Peyer's patch (tissue), 4 donors: Measurements from ENCODE around the gene DAB1.

ENCODE experiments used
- POLR2A ChIP-seq, 2 donors: fragments of 450-650 bp; IDR thresholded peaks; one replicate each; pipeline ENCODE4 v1.5.1; 2017; ENCODE audit warnings: antibody characterized with exemption in 2 of 2, mild to moderate bottlenecking in 2 of 2, moderate library complexity in 2 of 2
- TF ChIP-seq, protein P1 (sequence below), 6 experiments: fragments of 450-650 bp in 4 of 6; fragments of 200-600 bp in 2 of 6; sonication (generic) in 1 of 6; IDR thresholded peaks; one replicate each; pipeline ENCODE4 v1.5.1; 2017 to 2019; ENCODE audit warnings: antibody characterized with exemption in 6 of 6, mild to moderate bottlenecking in 3 of 6, moderate library complexity in 1 of 6

- TF ChIP-seq, protein P1, sequence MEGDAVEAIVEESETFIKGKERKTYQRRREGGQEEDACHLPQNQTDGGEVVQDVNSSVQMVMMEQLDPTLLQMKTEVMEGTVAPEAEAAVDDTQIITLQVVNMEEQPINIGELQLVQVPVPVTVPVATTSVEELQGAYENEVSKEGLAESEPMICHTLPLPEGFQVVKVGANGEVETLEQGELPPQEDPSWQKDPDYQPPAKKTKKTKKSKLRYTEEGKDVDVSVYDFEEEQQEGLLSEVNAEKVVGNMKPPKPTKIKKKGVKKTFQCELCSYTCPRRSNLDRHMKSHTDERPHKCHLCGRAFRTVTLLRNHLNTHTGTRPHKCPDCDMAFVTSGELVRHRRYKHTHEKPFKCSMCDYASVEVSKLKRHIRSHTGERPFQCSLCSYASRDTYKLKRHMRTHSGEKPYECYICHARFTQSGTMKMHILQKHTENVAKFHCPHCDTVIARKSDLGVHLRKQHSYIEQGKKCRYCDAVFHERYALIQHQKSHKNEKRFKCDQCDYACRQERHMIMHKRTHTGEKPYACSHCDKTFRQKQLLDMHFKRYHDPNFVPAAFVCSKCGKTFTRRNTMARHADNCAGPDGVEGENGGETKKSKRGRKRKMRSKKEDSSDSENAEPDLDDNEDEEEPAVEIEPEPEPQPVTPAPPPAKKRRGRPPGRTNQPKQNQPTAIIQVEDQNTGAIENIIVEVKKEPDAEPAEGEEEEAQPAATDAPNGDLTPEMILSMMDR (IDR thresholded peaks at IDR 0.05), result no peak
- TF ChIP-seq POLR2A (IDR thresholded peaks at IDR 0.05), result no peak
Observed at GRCh38 chr1:57276918-57277317, 146.9 kb downstream of the DAB1 start.
